HG02970 (cell line): ENCODE measurements around the gene CD300E.
"Not testable (repeated sequence)": the region's sequence is repeated elsewhere in the genome, so short reads cannot be mapped to it uniquely, and the experiment has no call there.

Source experiments
- ATAC-seq: cut with Tn5 transposase; IDR thresholded peaks from one replicate; pipeline ENCODE4 v1.9.1; 2021; ENCODE audit warnings: mild to moderate bottlenecking, moderate library complexity, moderate number of reproducible peaks; ENCODE audit not compliant: unreplicated experiment, low FRiP score

Gene CD300E

DNA sequence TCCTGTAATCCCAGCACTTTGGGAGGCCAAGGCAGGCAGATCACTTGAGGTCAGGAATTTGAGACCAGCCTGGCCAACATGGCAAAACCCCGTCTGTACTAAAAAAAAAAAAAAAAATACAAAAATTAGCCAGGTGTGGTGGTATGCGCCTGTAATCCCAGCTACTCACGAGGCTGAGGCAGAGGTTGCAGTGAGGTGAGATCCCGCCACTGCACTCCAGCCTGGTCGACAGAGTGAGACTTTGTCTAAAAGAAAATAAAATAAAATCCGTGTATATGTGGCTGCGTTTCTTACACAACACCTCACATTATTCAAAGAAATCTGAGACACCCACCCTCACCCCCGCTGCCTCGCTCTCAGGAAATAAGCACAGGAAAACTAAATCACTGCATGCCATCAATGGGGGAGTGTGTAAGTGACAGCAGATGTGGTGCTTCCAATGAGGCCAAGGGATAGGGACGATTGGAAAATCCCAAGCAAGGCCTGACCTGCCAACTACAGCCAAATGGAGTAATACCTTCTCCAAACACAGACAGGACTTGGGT, 13.1 kb upstream of the CD300E start:
- not testable (repeated sequence) for ATAC-seq

GRCh38 chr17:74635418-74635817, 11.9 kb upstream of the CD300E start:
- no peak for ATAC-seq

GRCh38 chr17:74633326-74633725, 9.8 kb upstream of the CD300E start:
- no peak for ATAC-seq

DNA sequence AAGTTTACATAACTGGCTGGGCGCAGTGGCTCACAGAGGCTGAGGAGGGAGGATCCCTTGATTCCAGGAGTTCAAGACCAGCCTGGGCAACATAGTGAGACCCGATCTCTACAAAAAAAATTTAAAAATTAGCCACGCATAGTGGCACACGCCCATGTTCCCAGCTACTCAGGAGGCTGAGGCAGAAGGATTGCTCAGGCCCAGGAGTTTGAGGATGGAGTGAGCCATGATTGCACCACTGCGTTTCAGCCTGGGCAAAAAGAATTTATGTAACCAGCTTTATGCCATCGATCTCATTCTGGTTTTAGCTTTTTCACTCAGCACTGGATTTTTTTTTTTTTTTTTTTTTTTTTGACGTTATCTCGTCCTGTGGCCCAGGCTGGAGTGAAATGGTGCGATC, 9.1 kb upstream of the CD300E start:
- ATAC-seq: no peak

GRCh38 chr17:74631468-74632450, 8.2 kb upstream of the CD300E start:
- no peak for ATAC-seq

- ATAC-seq: not testable (repeated sequence)
Observed at GRCh38 chr17:74630251-74630650, 6.7 kb upstream of the CD300E start.

DNA sequence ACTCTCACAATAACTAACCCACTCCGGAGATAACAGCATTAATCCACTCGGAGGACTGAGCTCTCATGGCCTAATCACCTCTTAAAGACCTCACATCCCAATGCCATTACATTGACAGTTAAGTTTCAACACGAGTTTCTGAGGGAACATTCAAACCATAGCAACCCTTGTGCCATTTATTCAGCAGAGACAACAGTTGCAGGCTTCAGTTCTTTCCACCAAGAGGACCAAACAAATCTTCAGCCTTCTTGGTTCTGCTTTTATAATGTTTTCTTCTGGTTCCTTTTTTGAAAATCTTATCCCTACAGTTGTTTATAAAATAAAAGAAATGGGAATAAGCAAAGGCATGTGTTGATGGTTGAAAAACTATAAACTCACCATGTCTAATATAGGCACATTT, 2.1 kb upstream of the CD300E start:
- no peak for ATAC-seq

- no peak for ATAC-seq
Observed at GRCh38 chr17:74624131-74624530, 593 bp upstream of the CD300E start.

DNA sequence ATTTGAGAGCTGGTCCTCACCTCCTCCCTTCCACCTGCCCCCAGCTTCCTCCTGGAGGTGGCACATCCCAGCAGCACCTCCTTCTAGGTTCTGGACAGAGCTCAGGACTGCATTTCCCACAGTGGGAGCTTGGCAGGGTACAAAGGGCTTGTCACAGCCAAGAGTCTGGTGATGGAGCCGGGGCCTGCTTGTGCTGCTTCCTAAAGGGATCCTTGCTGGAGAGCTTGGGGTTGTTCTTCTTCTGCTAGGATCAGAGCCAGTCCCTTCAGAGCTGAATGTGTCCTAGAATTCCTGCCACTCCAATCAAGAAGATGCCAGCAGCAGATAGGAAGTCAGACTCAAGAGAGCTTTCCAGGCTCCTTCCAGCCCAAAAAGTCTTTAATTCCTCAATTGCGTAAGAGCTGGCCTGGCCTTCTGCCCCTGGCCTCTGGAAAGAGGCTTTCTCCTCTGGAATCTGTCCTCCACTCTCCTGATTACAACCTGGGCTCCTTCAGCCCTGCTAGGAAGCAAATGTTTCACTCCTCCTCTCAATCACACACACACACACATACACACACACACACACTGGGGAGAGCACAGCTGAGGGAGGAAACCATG, 4.4 kb downstream of the CD300E start:
- no peak for ATAC-seq

GRCh38 chr17:74618451-74618850, 5.1 kb downstream of the CD300E start:
- no peak for ATAC-seq

DNA sequence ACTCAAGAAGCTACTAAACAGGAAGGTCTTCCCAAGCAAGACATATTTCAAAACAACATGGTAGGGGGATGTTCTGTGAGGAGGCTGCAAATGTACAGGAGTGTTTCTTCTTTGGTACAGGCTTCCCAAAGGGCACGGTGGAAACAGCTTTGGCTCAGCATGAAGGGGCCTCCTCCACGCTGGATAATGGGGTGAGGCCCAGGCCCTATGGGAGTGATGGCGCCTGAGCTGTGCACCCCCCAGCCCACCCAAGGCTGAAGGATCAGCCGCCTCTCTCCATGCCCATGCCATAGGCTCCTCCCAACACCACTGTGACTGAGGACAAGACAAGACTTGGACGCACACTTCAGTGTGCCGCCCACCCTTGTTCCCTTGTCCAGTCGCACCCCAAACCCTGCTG, 6.8 kb downstream of the CD300E start:
- ATAC-seq: no peak

DNA sequence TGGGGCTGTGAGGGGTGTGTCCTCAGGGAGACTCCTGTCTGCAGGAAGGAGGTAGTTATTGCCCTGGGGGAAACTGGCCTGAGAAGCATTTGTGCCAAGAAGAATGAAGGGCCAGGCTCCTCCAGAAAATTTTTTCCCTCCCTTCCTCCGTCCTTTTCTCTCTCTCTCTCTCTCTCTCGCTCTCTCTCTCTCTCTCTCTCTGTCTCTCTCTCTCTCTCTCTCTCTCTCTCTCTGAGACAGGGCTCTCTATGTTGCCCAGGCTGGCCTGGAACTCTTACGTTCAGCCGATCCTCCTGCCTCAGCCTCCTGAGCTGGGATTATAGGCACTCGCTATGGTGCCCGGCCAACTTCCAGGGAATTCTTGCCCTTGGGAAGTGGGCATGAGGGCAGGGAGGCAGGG, 11.5 kb downstream of the CD300E start:
- ATAC-seq: no peak

DNA sequence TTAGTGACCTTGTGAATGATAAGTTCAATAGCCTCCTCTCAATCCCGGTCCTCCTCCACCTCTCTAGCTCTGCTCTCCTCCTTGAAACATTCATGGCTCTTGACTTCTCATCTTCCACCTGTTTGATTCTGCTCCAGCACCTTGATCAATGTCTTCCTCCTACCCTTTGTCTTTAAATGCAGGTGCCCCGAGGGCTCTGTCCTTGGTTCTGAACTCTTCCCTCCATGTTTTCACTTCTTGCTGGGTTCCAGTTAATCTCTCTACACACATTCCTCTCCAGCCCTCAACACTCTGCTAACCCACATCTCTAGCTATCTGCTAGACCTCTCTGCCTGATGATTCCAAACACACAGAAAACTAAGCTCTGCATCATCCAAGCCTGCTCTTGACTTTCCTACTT, 13.4 kb downstream of the CD300E start:
- ATAC-seq: no peak

DNA sequence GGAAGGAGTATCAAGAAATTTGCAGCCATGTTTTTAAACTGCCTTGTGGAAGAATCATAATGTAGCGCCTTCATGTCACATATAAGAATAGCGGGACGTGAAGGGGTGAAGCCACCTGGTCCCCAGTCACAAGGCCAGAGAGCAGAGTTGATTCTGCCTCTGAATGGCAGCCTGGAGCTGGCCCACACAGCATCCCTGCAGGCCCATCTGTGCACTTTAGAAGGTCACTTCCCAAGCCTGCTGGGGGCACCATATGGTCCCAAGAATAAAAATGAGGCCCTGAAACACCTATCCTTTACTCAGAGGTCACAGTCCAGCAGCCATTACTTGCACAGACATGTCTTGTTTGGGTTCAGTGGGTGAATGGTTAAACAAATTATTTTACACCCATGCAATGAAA, 15.0 kb downstream of the CD300E start:
- ATAC-seq: no peak

- ATAC-seq: no peak
Observed at GRCh38 chr17:74607221-74607620, 16.3 kb downstream of the CD300E start.

- no peak for ATAC-seq
Observed at GRCh38 chr17:74606050-74606449, 17.5 kb downstream of the CD300E start.

DNA sequence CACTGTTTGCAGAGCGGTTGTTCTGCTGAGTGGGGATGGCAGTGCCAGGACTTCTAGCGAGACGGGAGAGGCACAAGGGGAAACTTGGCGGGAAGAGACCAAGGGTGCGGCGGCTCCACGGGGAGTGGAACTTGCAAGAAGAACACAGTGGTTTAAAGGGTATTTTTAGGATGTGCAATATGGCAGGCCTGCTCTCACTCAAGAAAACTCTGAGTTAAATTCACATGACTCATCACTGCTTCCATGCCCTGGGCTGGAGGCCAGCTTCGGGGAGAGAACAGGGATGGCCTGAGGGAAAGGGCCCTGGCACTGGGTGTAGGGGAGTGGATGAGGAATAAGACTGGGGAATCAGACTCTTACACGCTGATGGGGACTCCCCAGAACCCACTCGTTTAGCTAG, 18.2 kb downstream of the CD300E start:
- ATAC-seq: no peak

DNA sequence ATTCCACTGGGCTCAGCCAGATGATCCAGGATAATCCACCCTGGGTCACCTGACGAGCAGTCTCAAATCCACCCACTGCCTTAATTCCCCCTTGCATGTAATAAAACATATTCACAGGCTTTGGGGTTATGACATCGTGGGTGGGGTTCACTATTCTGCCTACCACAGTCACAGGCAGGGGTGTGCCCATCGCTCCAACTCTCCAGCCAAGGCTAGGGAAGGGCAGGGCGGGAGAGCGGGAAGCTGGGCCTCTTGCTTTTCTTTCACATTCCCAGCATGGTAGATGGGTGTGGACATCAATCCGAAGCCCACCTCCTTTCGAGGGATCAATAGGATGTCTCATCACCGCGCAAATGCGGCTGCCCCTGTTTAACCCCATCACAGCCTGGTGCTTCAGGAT, 18.8 kb downstream of the CD300E start:
- no peak for ATAC-seq

GRCh38 chr17:74604200-74604599, 19.3 kb downstream of the CD300E start:
- no peak for ATAC-seq

DNA sequence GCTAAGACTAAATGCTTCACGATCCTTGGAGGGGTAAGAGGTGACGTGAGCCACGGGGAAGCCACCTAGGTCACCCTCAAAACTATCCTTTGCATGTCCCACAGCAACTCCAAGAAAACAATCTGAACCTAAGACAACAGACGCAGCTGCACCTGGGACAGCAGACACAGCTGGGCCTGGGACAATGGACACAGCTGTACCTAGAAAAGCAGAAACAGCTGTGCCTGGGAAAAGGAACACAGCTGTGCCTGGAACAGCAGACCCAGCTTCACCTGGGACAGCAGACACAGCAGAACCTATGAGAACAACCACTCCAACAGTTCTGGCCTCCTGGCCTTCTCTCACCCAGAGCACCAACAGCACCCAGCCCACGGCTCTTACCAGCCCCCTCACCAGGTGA, 19.8 kb downstream of the CD300E start:
- ATAC-seq: no peak

DNA sequence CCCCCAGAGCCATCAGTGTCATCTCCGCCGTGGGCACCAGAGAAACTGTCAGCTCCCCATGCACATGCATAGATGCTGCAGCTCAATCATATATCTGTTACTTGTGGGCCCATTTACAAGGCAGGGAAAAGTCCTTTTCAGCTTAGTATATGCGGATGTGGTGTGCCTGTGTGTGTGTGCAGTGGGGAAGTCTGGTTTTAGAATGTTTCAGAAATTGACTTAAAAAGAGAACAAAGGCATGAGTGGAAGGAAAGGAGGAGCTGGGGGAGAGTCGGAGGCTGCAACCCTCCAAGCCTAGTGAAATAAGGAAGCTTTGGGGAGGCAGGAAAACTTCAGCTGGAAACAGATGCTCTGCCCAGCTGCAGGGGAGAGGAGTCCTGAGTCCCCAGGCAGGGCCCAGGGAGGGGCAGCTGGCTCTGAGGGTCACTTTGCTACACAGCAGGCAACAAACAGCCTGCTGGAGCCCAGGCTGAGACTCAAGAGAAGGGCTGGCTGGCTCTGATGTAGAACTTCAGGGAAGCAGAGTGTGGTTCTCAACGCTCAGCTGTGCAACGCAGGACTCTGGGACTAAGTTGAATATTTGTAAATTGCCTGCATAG, 20.4 kb downstream of the CD300E start:
- no peak for ATAC-seq
